DOHH2 (cell line): Measurements from ENCODE around the gene ACP4.
"Not testable (repeated sequence)": the region's sequence is repeated elsewhere in the genome, so short reads cannot be mapped to it uniquely, and the experiment has no call there.

Source experiments
- CTCF ChIP-seq: fragments of 200-600 bp; sonication (generic); IDR thresholded peaks from one replicate; pipeline ENCODE4 v1.5.1; 2014; ENCODE audit warnings: antibody characterized with exemption, mild to moderate bottlenecking, low read depth, low read length; ENCODE audit not compliant: poor library complexity, severe bottlenecking
- EZH2phosphoT487 ChIP-seq: fragments of 200-600 bp; sonication (generic); IDR thresholded peaks from 2 replicates; pipeline ENCODE4 v1.6.1; 2017; ENCODE audit warnings: borderline replicate concordance, mild to moderate bottlenecking, antibody characterized with exemption, low read length, moderate library complexity, mixed read lengths

- TF ChIP-seq CTCF, EZH2phosphoT487: not testable (repeated sequence)
Measured at GRCh38 chr19:50770164-50770563, 20.1 kb upstream of the ACP4 start, which contains the start of gene GPR32.
